ENCODE results near the gene USP2.

Gene USP2

GRCh38 chr11:119381181-119381988 lies at the start of gene USP2:
TSS of gene USP2 (minus strand) at chr11:119381690. CDS start at chr11:119373480, 8,210 bp downstream.
- peak; percentile 93 for DNase-seq

GRCh38 chr11:119427279-119427678 lies 45.8 kb upstream of the USP2 start:
- DNase-seq: no peak

GRCh38 chr11:119426142-119426541 lies 44.7 kb upstream of the USP2 start:
- DNase-seq: no peak

- DNase-seq: no peak
Measured at GRCh38 chr11:119424775-119425174, 43.3 kb upstream of the USP2 start.

- no peak for DNase-seq
Measured at GRCh38 chr11:119424276-119424675, 42.8 kb upstream of the USP2 start.

- no peak for DNase-seq
Measured at GRCh38 chr11:119423509-119424254, 42.2 kb upstream of the USP2 start.

GRCh38 chr11:119422809-119423508 lies 41.5 kb upstream of the USP2 start, which contains the start of gene THY1:
TSS of gene THY1 (minus strand) at chr11:119423172. CDS start at chr11:119420905, 2,267 bp downstream.
- DNase-seq: no peak

GRCh38 chr11:119421941-119422808 lies 40.7 kb upstream of the USP2 start:
- no peak for DNase-seq

- no peak for DNase-seq
Measured at GRCh38 chr11:119421351-119421750, 39.9 kb upstream of the USP2 start.

GRCh38 chr11:119420631-119421030 lies 39.1 kb upstream of the USP2 start:
- no peak for DNase-seq

GRCh38 chr11:119419834-119420492 lies 38.5 kb upstream of the USP2 start:
- DNase-seq: no peak

- DNase-seq: no peak
Measured at GRCh38 chr11:119419246-119419645, 37.8 kb upstream of the USP2 start.

GRCh38 chr11:119418759-119419158 lies 37.3 kb upstream of the USP2 start:
- DNase-seq: no peak

GRCh38 chr11:119417726-119418540 lies 36.4 kb upstream of the USP2 start:
- no peak for DNase-seq

- no peak for DNase-seq
Measured at GRCh38 chr11:119416606-119417580, 35.4 kb upstream of the USP2 start.

- DNase-seq: no peak
Measured at GRCh38 chr11:119415966-119416365, 34.5 kb upstream of the USP2 start.

- no peak for DNase-seq
Measured at GRCh38 chr11:119415517-119415916, 34.0 kb upstream of the USP2 start.

GRCh38 chr11:119414734-119415133 lies 33.2 kb upstream of the USP2 start:
- no peak for DNase-seq

- DNase-seq: no peak
Measured at GRCh38 chr11:119414321-119414720, 32.8 kb upstream of the USP2 start.

- no peak for DNase-seq
Measured at GRCh38 chr11:119412072-119412471, 30.6 kb upstream of the USP2 start.

All from RPMI8226 (cell line).